ENCODE data around the gene MAG.

MAG gene

GRCh38 chr19:35256566-35256965, 35.4 kb upstream of the MAG start:
- intact Hi-C loops (cut with DNase I; ENCODE audit: low total_unique reads), result no loop called here
- no peak overlapping the region for H3K27ac ChIP-seq
- no peaks in the 10 kb centered on the region for H3K9me3 ChIP-seq
- peaks cover 0 to 39% of the 10 kb centered on the region in 2 donors for H3K27me3 ChIP-seq
- H3K4me1 ChIP-seq, result no peaks in the 10 kb centered on the region
- no peak overlapping the region for H3K4me3 ChIP-seq
- no peak for DNase-seq
- TF ChIP-seq CTCF (IDR thresholded peaks at IDR 0.05), result no peak
- H3K36me3 ChIP-seq, result peaks cover 0 to 7% (median 0%) of the 10 kb centered on the region in 3 donors

- Histone ChIP-seq H3K27me3 (peaks cover 0 to 39% of the 10 kb centered on the region in 2 donors), H3K4me1 (peaks cover 0 to 1% (median 0%) of the 10 kb centered on the region in 4 donors), H3K9me3 (no peaks in the 10 kb centered on the region), H3K4me3 (no peak overlapping the region), H3K27ac (no peak overlapping the region), H3K36me3 (peaks cover 0 to 7% (median 0%) of the 10 kb centered on the region in 3 donors)
- no peak for TF ChIP-seq CTCF (IDR thresholded peaks at IDR 0.05)
- intact Hi-C loops (cut with DNase I; ENCODE audit: low total_unique reads), result no loop called here
- DNase-seq, result peak in 1 of 2 donors; percentile 49
Measured at GRCh38 chr19:35257113-35257461, 34.9 kb upstream of the MAG start.

- no peak for TF ChIP-seq CTCF (IDR thresholded peaks at IDR 0.05)
- H3K4me1 ChIP-seq, result peaks cover 0 to 19% (median 0%) of the 10 kb centered on the region in 4 donors
- peaks cover 0 to 24% of the 10 kb centered on the region in 2 donors for H3K27me3 ChIP-seq
- intact Hi-C loops (cut with DNase I; ENCODE audit: low total_unique reads), result no loop called here
- no peaks in the 10 kb centered on the region for H3K9me3 ChIP-seq
- no peak overlapping the region for H3K27ac ChIP-seq
- H3K4me3 ChIP-seq, result no peak overlapping the region
- DNase-seq, result peak in 1 of 2 donors; percentile 58
- H3K36me3 ChIP-seq, result peaks cover 0 to 7% (median 0%) of the 10 kb centered on the region in 3 donors
Measured at GRCh38 chr19:35260694-35261304, 31.2 kb upstream of the MAG start.

- peak in 1 of 2 donors; percentile 62 for DNase-seq
- Histone ChIP-seq H3K27me3 (peaks cover 0 to 23% of the 10 kb centered on the region in 2 donors), H3K9me3 (no peaks in the 10 kb centered on the region), H3K27ac (no peak overlapping the region), H3K4me1 (peaks cover 0 to 26% (median 5%) of the 10 kb centered on the region in 4 donors), H3K36me3 (peaks cover 0 to 7% (median 0%) of the 10 kb centered on the region in 3 donors), H3K4me3 (no peak overlapping the region)
- intact Hi-C loops (cut with DNase I; ENCODE audit: low total_unique reads), result no loop called here
- TF ChIP-seq CTCF (IDR thresholded peaks at IDR 0.05), result no peak
Measured at GRCh38 chr19:35261356-35262100, 30.4 kb upstream of the MAG start.

- peaks cover 0 to 33% (median 11%) of the 10 kb centered on the region in 4 donors for H3K4me1 ChIP-seq
- peak in 1 of 2 donors; percentile 63 for DNase-seq
- TF ChIP-seq CTCF (IDR thresholded peaks at IDR 0.05), result no peak
- peaks cover 0 to 17% of the 10 kb centered on the region in 2 donors for H3K27me3 ChIP-seq
- H3K36me3 ChIP-seq, result peaks cover 0 to 7% (median 0%) of the 10 kb centered on the region in 3 donors
- intact Hi-C loops (cut with DNase I; ENCODE audit: low total_unique reads), result no loop called here
- H3K9me3 ChIP-seq, result no peaks in the 10 kb centered on the region
- no peak overlapping the region for H3K4me3 ChIP-seq
- no peak overlapping the region for H3K27ac ChIP-seq
Measured at GRCh38 chr19:35262101-35262761, 29.7 kb upstream of the MAG start.
